GM21367 (cell line): ENCODE measurements around the gene PDK2.

Source experiments
- ATAC-seq: cut with Tn5 transposase; IDR thresholded peaks from one replicate; pipeline ENCODE4 v1.9.1; 2021; ENCODE audit not compliant: unreplicated experiment

The PDK2 gene

DNA sequence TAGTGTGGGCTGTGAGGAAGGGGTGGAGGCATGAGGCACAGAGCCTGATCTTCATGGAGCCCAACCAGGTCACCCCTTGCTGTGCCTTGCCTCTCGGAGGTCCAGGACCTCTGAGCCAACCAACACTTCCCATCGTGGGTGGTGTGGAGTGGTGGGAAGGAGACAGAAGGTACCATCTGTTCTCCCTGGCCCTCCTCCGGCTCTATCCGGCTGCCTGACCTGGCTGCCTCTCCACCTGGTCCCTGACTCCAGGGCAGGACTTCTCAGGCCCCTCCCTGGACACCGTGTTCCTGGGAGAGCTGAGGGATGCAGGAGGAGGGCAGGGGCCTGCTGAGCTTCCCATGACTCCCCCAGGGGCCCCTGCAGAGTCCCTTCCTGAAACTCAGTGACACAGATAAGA is 3.9 kb downstream of the PDK2 start:
- ATAC-seq: no peak

DNA sequence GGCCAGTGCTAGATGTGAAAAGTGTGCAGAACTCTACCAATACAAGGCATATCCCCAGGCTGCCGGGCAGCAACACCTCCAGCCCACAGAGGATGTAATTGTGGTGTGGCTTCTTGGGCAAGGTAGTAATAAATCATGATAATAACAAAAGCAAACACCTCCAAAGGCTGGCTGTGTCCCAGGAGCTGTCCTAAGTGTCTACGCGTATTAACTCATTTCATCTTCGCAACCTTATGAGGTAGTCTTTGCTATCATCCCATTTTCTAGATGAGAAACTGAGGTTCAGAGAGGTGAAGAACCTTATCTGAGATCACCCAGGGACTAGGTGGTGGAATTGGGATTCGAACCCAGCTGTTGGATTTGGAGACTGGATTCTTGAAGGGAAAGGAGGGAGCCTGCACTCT is 5.3 kb downstream of the PDK2 start:
- ATAC-seq: no peak

DNA sequence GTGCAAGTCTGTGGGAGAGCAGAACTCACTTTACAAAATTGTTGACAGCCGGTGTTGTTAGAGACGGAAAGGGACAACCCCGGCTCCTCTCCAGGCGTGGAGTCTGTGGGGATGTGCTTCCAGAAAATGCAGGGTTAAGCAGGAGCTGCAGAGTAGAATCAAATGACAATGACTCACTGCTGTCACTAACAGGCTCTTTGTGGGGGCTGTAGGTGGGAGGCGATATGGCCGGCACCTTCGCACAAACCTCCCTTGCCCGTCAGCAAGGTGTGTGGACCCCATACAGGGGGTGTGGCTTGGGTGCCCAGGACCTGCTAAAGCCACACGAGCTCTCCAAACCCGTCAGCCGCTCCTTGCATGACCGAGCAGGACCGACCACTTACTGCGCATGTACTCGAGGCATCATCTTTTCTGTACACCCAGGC is 5.8 kb downstream of the PDK2 start:
- no peak for ATAC-seq

DNA sequence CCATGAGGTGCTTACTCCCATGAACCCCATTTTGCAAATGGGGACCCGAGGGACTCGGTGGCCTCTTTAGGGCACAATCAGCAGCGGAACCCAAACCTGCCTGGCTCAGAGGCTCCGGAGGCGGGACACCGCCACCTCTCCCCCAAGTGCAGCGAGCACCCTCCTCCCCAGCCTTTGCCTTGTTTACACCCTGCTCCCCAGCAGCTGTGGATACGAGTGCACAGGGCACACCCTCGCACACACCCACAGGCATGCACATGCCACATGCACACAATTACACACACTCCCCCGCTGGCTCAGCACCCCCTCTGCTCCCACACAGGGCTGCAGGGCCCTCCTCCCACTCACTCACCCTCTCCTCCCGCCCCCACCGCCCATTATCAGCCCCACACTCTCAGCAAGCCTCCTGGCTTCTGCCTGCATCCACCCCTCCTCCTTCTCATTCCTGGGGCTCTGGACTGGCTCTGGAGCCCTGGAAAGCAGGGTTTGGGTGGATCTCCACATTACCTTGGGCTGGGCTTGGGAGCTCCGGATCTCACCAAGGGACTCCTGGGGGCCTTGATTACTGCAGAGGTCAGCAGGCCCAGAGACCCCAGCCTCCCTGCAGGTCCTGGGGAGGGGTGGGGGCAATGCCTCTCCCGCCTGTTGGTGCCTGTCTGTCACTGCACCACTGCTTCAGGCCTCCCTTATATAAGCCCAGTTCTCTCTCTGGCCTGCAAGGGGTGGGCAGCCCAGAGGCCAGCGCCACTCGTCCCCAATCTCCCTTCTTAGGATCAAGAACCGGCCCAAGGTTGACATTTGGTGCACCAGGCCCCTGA is 6.4 kb downstream of the PDK2 start:
- ATAC-seq: no peak

DNA sequence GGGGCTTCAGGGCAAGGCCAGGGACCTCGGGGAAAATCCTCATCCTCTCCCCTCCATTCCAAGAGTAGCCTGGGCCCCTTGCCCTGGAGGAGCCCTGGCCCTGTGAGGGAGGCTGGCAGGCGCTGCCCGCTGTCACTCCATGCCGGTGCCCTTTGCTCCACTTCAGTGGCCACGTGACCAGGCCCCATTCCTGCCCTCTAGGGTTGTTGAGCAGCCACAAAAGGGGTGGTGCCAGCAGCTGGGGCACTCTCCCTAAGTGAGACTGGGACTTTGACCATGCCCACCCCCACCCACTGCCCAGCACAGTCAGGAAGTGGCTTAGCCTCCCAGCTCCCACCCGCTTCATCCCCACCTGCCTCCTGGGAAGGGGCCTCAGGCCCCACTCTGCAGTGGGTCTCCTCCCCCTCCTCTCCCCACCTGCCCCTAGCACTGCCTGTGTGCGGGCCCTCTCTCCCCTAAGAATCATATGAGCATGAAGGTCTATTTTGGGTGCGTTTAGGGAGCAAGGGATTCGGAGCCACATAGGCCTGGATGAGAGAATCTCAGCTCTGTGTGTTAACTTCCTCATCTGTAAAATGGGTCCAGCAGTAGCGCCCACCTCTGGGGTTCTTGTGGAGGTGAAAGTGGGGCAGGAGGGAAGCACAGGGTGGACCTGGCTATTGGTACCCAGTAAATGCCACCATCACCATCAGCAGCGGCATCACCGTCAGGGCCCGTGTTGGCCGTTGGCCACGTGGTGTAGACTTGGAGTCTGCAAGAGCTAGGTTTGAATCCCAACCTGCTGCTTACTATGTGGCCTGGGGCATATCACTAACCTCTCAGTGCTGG is 7.2 kb downstream of the PDK2 start:
- no peak for ATAC-seq

DNA sequence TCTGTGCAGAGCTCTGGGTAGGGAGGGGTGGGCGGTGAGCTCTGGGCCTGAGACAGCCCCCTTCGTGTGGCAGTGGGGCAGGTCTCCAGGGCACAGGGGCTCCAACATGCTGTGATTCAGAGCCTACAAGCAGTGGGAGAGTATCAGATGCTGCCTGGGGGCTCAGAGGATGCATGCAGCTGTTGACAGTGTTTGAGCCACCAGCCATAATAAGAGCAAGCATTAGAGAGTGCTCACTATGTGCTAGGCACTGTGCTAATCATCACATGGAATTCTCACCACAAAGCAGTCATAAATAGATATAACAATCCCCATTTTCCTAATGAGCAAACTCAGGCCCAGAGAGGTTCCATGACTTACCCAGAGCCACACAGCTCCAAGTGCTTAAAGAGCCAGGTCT is 8.1 kb downstream of the PDK2 start:
- ATAC-seq: no peak

DNA sequence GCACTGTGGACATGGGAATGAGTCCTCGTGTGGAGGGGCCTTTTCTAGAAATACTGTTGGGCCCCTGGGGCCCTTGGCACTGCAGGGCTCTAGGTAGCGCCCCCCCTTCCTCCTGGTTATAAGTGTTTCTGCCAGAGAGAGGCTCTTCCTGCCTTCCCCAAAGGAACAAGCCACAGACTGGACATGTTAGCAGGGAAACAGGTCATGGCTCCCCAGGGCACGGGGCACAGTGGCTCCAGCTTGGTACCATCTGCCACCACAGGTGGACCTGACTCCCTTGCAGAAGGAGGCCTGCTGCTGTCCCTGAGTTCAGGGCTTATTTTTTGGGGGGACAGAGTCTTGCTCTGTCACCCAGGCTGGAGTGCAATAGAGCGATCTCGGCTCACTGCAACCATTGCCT is 8.8 kb downstream of the PDK2 start:
- ATAC-seq: no peak

DNA sequence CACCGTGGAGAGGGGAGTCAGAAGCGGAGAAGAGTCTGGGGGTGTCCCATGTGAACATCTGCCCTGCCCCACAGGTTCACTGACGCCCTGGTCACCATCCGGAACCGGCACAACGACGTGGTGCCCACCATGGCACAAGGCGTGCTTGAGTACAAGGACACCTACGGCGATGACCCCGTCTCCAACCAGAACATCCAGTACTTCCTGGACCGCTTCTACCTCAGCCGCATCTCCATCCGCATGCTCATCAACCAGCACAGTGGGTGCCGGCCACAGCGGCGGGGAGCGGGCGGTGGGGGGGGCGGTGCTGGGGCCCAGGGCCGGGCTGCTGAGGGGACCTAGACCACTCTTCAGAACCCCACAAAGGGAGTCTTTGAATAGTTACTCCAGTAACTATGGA is 10.7 kb downstream of the PDK2 start:
- ATAC-seq: no peak

DNA sequence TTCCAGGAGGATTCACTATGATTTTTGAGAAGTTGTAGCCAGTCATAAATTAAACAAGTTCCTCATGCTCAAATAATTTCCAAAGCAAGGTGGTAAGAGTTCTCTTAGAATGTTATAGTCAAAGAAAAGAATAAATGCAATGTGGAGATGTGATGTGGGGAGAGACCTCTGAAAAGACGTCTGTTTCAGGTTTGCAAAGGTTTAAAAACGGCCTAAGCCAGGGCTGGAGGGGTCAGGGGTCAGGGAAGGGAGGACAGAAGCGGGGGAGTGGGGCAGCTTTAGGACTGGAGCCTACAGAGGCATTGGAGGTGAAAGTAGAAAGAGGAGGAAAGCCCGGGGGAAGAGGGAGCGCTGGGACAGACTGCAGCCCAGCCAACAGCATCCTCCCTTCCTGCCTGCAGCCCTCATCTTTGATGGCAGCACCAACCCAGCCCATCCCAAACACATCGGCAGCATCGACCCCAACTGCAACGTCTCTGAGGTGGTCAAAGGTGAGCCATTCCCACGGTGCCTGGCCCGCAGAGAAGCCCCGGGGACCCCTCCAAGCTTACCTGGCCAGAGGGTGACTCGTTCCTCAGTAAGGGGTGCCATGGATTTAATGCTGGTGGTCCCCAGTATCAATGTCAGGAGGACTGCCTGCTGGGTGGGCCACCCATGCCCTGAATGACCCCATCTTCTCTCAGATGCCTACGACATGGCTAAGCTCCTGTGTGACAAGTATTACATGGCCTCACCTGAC is 11.4 kb downstream of the PDK2 start:
- no peak for ATAC-seq

DNA sequence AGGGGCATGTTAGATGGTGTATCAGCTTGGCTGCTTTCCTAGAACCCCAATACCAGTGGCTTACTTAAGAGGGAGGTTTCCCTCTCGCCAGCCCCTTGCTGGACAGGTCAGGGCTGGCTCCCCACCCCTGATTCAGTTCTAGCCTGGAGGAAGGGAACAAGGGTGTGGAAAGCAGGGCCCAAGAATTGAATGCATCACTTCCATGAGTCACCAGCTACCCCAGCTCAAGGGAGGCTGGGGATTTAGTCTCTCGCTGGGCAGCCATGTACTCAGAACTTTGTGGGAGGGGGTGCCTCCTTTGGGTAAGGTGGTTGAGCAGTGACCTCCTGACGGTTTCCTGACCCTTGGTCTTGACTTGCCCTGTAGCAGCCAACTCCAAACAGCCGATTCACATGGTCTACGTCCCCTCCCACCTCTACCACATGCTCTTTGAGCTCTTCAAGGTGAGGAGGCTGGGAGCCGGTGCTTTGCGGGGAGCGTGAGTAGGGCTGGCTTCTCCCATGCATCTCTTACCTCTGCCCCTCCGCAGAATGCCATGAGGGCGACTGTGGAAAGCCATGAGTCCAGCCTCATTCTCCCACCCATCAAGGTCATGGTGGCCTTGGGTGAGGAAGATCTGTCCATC is 12.8 kb downstream of the PDK2 start:
- no peak for ATAC-seq

DNA sequence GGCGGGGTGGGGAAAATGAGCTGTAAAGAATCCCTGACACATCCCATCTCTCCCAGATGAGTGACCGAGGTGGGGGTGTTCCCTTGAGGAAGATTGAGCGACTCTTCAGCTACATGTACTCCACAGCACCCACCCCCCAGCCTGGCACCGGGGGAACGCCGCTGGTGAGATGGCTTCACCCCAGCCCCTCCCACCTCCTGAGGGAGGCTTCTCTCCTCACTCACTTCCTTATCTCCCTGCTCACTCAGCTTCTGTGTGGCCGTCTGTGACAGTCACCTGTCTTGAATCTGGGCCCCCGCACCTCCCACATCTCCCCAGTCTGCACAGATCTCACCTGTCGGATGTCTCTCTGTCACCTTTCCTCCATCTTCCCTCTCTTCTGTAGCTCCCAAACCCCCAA is 13.4 kb downstream of the PDK2 start:
- ATAC-seq: no peak

DNA sequence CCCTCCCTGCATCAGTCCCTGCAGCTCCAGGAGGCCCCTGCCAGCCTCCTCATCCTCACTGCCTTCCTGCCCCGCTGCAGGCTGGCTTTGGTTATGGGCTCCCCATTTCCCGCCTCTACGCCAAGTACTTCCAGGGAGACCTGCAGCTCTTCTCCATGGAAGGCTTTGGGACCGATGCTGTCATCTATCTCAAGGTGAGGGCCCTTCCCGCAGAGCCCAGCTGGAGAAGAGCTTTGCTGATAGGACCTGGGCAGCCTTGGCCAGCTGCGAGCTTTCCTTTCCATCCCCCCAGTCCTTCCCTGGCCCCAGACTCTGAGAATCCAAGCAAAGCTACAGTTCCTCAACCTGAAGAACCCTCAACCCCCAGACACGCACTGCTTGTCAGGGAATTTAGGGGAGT is 14.1 kb downstream of the PDK2 start:
- ATAC-seq: no peak

DNA sequence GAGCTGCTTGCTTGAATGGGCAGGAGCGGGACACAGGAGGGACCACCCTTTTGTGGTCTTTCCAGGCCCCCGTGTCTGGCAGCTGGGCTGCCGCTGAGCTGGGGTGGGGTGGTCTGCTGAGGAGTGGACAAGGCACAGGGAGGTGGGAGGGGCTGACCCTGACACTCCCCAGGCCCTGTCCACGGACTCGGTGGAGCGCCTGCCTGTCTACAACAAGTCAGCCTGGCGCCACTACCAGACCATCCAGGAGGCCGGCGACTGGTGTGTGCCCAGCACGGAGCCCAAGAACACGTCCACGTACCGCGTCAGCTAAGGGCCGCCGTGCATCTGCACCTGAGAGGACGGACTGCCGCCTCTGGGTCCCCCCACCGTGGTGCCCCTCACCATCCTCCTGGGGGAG is 14.6 kb downstream of the PDK2 start:
- no peak for ATAC-seq

DNA sequence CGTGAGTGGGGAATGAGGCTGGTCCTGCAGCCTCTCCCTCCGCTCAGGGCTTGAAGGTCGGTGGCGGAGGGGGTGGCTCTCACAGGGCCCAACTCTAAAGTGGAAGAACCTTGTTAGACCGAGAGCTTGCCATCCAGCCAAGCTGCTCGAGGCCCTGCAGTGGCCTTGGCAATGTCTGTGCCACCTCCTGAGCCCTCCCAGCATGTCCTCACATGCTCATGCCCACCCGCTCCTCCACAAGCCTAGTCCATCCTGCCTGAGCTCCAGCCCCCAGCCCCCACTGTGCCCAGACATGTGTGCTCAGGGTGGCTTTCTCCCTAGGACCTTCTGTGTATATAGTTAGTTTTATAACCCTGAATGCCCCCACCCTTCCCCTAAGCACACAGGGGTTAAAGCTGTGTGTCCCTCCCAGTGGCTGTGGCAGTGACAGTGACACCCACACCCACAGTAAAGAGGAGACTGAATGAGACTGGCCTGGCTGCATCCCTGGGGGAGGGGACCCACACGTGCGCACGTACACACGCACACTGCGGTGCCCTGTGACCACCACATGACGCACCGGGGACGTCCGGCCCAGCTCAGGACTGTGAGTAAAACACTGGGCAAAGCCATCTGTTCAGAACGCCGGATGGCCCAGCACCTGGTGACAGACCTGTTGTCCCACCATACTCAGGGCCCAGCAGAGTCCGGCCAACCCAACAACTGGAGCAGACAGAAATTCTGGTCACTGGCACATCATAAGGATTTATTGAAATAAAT is 15.6 kb downstream of the PDK2 start:
- no peak for ATAC-seq

DNA sequence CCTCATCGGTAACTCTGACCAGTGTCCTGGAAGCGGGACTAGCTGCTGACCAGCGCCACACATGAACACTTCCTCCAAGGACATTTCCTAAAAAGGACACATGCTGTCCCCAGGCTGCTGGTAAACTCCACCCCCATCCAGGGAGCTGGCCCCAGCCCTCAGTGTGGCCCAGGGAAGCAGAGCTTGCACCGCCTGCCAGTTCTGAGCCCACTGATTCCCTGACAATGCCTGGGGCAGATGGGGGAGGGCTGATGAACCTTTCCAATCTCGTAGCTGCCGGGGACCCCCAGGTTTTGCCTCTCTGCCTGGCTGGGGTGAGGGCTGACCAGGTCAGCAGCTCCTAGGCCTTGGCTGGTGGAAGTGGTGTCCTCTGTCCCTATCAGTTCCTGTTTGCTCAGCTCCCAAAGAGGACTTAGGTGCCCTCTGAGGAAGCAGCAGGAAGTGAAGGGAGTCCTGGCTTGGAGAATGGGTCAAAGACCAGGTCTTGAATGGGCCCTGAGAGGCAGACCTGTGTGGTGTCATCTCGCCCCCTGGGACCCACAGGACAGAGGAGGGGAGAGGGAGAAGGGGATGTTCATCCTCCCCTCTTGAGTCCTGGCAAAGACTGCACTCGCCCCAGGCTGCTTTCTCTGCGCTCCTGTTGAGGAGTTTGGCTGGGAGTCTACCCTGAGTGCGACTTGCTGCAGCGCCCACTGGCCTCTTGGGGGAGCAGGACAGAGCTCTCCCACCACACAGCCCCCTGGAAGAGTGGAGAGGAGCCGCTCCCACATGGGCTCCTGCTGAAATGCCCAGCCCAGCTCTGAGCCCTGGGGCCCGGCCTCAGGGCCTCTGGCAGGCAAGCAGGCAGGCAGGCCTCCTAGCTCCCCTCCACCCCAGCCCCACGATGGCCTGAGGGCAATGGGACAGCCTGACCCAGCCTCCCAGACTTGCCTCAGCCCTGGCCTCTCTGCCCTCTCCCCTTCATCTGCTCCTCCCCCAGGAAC is 16.8 kb downstream of the PDK2 start:
- no peak for ATAC-seq

DNA sequence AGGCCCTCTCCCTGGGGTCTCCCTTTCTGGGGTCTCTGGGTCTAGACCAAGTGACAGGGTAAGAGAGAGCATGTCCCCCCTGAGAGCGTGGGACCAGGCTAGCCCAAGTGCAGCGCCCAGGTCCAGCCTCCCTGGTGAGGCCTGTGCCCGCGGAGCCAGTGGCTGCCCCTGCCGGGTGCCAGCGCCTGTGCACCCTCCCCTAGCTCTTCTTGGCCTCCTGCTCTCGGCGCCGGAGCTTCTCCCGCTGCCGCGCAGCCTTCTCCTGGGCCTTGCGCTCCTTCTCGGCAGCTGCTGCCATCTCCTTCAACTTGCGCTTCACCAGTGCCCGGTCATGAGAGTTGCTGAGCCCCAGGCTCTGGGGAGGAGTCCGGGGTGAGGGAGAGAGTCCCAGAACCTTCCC is 17.5 kb downstream of the PDK2 start:
- no peak for ATAC-seq

DNA sequence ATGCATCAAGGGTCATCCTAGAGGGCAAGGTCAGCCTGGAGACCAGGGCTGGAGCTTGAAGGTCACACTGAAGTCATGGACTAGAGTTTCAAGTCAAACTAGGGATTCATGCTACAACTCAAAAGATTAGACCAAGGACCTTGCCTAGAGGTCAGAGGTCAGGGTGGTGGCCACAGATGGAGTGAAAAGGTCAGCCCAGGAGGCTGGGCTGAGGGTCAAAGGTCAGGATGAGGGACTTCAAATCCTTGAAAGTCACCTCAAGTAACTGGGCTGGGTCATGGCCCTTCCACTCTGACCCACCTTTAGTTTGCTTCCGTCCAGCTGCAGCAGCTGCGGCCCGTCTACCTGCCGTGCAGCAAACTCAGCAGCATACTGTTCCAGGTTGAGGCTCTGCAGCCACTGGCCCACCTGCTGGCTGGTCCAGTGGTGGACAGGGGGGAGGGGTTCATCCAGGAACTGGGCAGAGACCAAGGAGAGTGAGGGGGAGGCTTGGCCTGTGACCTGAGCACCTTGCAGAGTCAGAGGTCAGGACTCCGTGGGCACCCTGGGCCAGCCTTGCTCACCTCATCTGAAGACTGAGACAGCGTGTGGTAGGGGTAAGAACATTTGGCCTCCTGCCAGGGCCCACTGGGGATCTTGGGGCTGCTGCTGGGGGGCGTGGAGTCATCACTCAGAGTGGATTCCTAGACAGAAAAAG is 18.6 kb downstream of the PDK2 start:
- ATAC-seq: no peak

DNA sequence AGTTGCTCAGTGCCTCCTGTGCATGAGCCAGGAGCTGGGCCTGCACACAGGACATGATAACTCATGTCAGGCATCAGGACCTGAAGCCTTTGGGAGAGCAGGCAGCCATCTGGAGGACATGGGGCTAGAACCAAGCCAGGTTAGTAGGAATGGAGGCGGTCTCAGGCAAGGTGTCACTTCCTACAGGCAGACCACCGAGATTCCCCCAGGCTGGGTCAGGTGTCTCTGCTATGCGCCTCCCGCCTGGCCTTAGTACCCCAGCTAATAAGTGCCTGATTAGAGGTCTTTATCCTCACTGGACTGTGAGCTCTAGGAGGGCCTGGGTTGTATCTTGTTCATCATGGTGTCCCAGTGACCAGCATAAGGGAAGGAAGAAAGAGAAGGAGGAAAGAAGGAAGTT is 19.2 kb downstream of the PDK2 start:
- no peak for ATAC-seq

DNA sequence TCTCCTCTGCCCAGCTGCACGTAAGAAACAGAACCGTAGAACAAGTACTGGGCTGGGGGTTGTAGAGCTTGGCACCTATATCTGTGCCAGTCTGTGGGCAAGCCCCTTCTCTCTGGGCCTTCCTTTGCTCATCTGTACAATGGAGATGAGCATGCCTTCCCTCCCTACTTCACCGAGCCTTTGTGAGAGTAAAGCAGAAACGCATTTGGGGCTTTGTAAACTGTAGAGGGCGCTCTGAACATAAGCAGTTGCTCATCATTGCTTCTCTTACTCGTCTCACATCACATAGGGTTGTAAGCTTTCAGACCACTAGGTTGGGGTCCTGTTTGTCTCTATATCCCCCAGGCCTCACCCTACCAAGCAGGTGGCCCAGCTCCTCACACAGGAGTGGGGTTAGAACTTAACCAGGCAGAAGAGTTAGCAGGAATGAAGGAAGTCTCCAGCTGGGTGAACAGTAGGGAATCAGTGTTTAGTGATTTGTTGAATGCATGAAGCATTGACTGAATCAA is 19.8 kb downstream of the PDK2 start:
- ATAC-seq: no peak
